Measurements from ENCODE around the gene USF2. TPM values are rescaled to one million over a fixed set of nuclear protein-coding genes. Genes with fewer than 3 reads are reported as not detected.

The USF2 gene
- total and polyA plus RNA-seq, 2 donors (not counting 1 experiment from before 2014, with no cell fraction given), result 318 to 377 TPM

- H4K20me1 ChIP-seq (ENCODE audit: control insufficient read depth, insufficient read depth, low read length, poor library complexity, severe bottlenecking), result no peaks in the 10 kb centered on the region
- peaks cover 20% of the 10 kb centered on the region for H3K79me2 ChIP-seq (ENCODE audit: control insufficient read depth, insufficient read depth, low read length)
- ChIA-PET CTCF (no interaction called here), POLR2A (no interaction called here)
- H3K4me3 ChIP-seq (ENCODE audit: control extremely low read depth in 1 of 5, extremely low read depth in 1 of 5, insufficient read depth in 1 of 5, low read depth in 2 of 5, low read length in 4 of 5), result no peak overlapping the region
- no peak overlapping the region for H3K27ac ChIP-seq (ENCODE audit: low read length in 2 of 2)
- H3K4me1 ChIP-seq (ENCODE audit: control insufficient read depth in 2 of 2, insufficient read depth in 2 of 2, low read length in 2 of 2), result peaks cover 27 to 46% of the 10 kb centered on the region in 2 donors
- H3K9me3 ChIP-seq (ENCODE audit: control extremely low read depth in 1 of 3, control insufficient read depth in 2 of 3, insufficient read depth in 1 of 3, low read length in 2 of 3), result peaks cover 0 to 7% (median 0%) of the 10 kb centered on the region in 3 donors
- DNase-seq (no peak), ATAC-seq (ENCODE audit: low read depth) (no peak)
- no peak overlapping the region for H2AFZ ChIP-seq (ENCODE audit: insufficient read depth, low read depth, low read length, poor library complexity, severe bottlenecking)
- Mint-ChIP-seq H3K27ac (no peak overlapping the region), H3K4me1 (peaks cover 9% of the 10 kb centered on the region), H3K9me3 (ENCODE audit: insufficient read depth) (no peaks in the 10 kb centered on the region), H3K27me3 (no peaks in the 10 kb centered on the region), H3K4me3 (no peak overlapping the region)
- TF ChIP-seq CTCF (IDR thresholded peaks at IDR 0.05), result no peak
- TF ChIP-seq EZH2 (IDR thresholded peaks at IDR 0.05; ENCODE audit: borderline replicate concordance, insufficient read depth, low read depth, low read length, poor library complexity, severe bottlenecking), result no peak
- H3K4me2 ChIP-seq (replicated peaks; ENCODE audit: low read depth, low read length, poor library complexity, severe bottlenecking), result no peak overlapping the region
- 95% methylated on average over 2 of the region's 2 CpGs for WGBS (ENCODE audit: insufficient coverage)
- intact Hi-C loops (cut with micrococcal nuclease), result loop anchor here (5.0 kb wide), 1 partner anchor 34 kb away; no protein-coding TSS in a partner anchor
- no peak overlapping the region for H3K9ac ChIP-seq (ENCODE audit: low read length)
- no peaks in the 10 kb centered on the region for H3K36me3 ChIP-seq (replicated peaks in 1 of 2; ENCODE audit: control extremely low read depth in 1 of 2, control insufficient read depth in 1 of 2, extremely low read depth in 1 of 2, insufficient read depth in 2 of 2, low read length in 1 of 2)
- no peaks in the 10 kb centered on the region for H3K27me3 ChIP-seq (replicated peaks in 1 of 4; ENCODE audit: control extremely low read depth in 1 of 4, control insufficient read depth in 3 of 4, insufficient read depth in 4 of 4, low read length in 3 of 4)
Measured at GRCh38 chr19:35297922-35298321, 29.2 kb downstream of the USF2 start.

- Histone ChIP-seq H3K4me2 (replicated peaks; ENCODE audit: low read depth, low read length, poor library complexity, severe bottlenecking) (no peak overlapping the region), H3K9me3 (ENCODE audit: control extremely low read depth in 1 of 3, control insufficient read depth in 2 of 3, insufficient read depth in 1 of 3, low read length in 2 of 3) (peaks cover 0 to 7% (median 0%) of the 10 kb centered on the region in 3 donors), H3K4me3 (ENCODE audit: control extremely low read depth in 1 of 5, extremely low read depth in 1 of 5, insufficient read depth in 1 of 5, low read depth in 2 of 5, low read length in 4 of 5) (no peak overlapping the region), H3K4me1 (ENCODE audit: control insufficient read depth in 2 of 2, insufficient read depth in 2 of 2, low read length in 2 of 2) (peaks cover 27 to 45% of the 10 kb centered on the region in 2 donors), H3K36me3 (replicated peaks in 1 of 2; ENCODE audit: control extremely low read depth in 1 of 2, control insufficient read depth in 1 of 2, extremely low read depth in 1 of 2, insufficient read depth in 2 of 2, low read length in 1 of 2) (no peaks in the 10 kb centered on the region), H3K79me2 (ENCODE audit: control insufficient read depth, insufficient read depth, low read length) (peaks cover 20% of the 10 kb centered on the region), H3K9ac (ENCODE audit: low read length) (no peak overlapping the region), H2AFZ (ENCODE audit: insufficient read depth, low read depth, low read length, poor library complexity, severe bottlenecking) (no peak overlapping the region), H3K27me3 (replicated peaks in 1 of 4; ENCODE audit: control extremely low read depth in 1 of 4, control insufficient read depth in 3 of 4, insufficient read depth in 4 of 4, low read length in 3 of 4) (no peaks in the 10 kb centered on the region), H3K27ac (ENCODE audit: low read length in 2 of 2) (no peak overlapping the region), H4K20me1 (ENCODE audit: control insufficient read depth, insufficient read depth, low read length, poor library complexity, severe bottlenecking) (no peaks in the 10 kb centered on the region)
- TF ChIP-seq EZH2 (IDR thresholded peaks at IDR 0.05; ENCODE audit: borderline replicate concordance, insufficient read depth, low read depth, low read length, poor library complexity, severe bottlenecking) (no peak), CTCF (IDR thresholded peaks at IDR 0.05) (no peak)
- WGBS (ENCODE audit: insufficient coverage), result 87% methylated on average over 5 of the region's 5 CpGs
- ATAC-seq (ENCODE audit: low read depth) (no peak), DNase-seq (no peak)
- peaks cover 7% of the 10 kb centered on the region for H3K4me1 Mint-ChIP-seq
- H3K27ac Mint-ChIP-seq, result no peak overlapping the region
- no peak overlapping the region for H3K4me3 Mint-ChIP-seq
- no peaks in the 10 kb centered on the region for H3K9me3 Mint-ChIP-seq (ENCODE audit: insufficient read depth)
- POLR2A ChIA-PET, result no interaction called here
- intact Hi-C loops (cut with micrococcal nuclease), result loop anchor here (5.0 kb wide), 1 partner anchor 34 kb away; no protein-coding TSS in a partner anchor
- CTCF ChIA-PET, result no interaction called here
- H3K27me3 Mint-ChIP-seq, result no peaks in the 10 kb centered on the region
Measured at GRCh38 chr19:35298561-35298972, 29.8 kb downstream of the USF2 start.

Data from B cell (primary cell).